Peyer's patch (tissue), 4 donors: Measurements from ENCODE around the gene KMT2E. TPM values are rescaled to one million over a fixed set of nuclear protein-coding genes. Genes with fewer than 3 reads are reported as not detected.
A peak's percentile ranks its signal among the peaks of the same experiment; 100 is the strongest.
"Not testable (repeated sequence)": the region's sequence is repeated elsewhere in the genome, so short reads cannot be mapped to it uniquely, and the experiment has no call there.

ENCODE experiments used
- DNase-seq, 3 donors: peaks; one replicate each; pipeline ENCODE4 v3.0.0-alpha.2; 2017 to 2019
- H3K27ac ChIP-seq, 4 donors: fragments of 200-600 bp; sonication (generic); one replicate each; pipeline ENCODE4 v1.5.1; 2016 to 2019
- H3K27me3 ChIP-seq, 2 donors: fragments of 200-600 bp; sonication (generic); one replicate each; pipeline ENCODE4 v1.5.1; 2019
- H3K36me3 ChIP-seq, 3 donors: fragments of 200-600 bp; sonication (generic); one replicate each; pipeline ENCODE4 v1.5.1; 2016 to 2019
- H3K4me1 ChIP-seq, 4 donors: fragments of 200-600 bp; sonication (generic); one replicate each; pipeline ENCODE4 v1.5.1; 2016 to 2019
- H3K4me3 ChIP-seq, 4 donors: fragments of 200-600 bp; sonication (generic); 1 replicate in 3 of 4; 2 replicates in 1 of 4; pipeline ENCODE4 v1.5.1; 2016 to 2019; ENCODE audit warnings: mild to moderate bottlenecking in 1 of 4
- H3K9me3 ChIP-seq, 4 donors: fragments of 200-600 bp; sonication (generic); one replicate each; pipeline ENCODE4 v1.5.1; 2016 to 2019; ENCODE audit warnings: mild to moderate bottlenecking in 1 of 4
- CTCF ChIP-seq, 6 experiments: fragments of 450-650 bp in 4 of 6; fragments of 200-600 bp in 2 of 6; sonication (generic) in 1 of 6; IDR thresholded peaks; one replicate each; pipeline ENCODE4 v1.5.1; 2017 to 2019; ENCODE audit warnings: antibody characterized with exemption in 6 of 6, mild to moderate bottlenecking in 3 of 6, moderate library complexity in 1 of 6
- POLR2A ChIP-seq, 2 donors: fragments of 450-650 bp; IDR thresholded peaks; one replicate each; pipeline ENCODE4 v1.5.1; 2017; ENCODE audit warnings: antibody characterized with exemption in 2 of 2, mild to moderate bottlenecking in 2 of 2, moderate library complexity in 2 of 2
- total RNA-seq, 4 donors: library from RNA; depleted of rRNA; stranded (reverse); fragments of >200 nt; gene quantifications; one replicate each; pipeline ENCODE4 v1.1.0, GENCODE V29; 2016

Gene KMT2E
- total RNA-seq, 4 donors from 2014 or later: 88.6 to 170 (median 130) TPM

- H3K27ac ChIP-seq: no peak overlapping the region
- H3K4me3 ChIP-seq: no peak overlapping the region
- H3K36me3 ChIP-seq: peaks cover 0 to 7% (median 0%) of the 10 kb centered on the region in 3 donors
- no peaks in the 10 kb centered on the region for H3K27me3 ChIP-seq
- H3K4me1 ChIP-seq: peaks cover 0 to 91% (median 9%) of the 10 kb centered on the region in 4 donors
- no peaks in the 10 kb centered on the region for H3K9me3 ChIP-seq
- TF ChIP-seq CTCF (IDR thresholded peaks at IDR 0.05): no peak
- DNase-seq: no peak
Measured at GRCh38 chr7:105000927-105001336, 13.1 kb upstream of the KMT2E start.

GRCh38 chr7:105001652-105002184 is 12.3 kb upstream of the KMT2E start:
- no peak for DNase-seq
- no peak overlapping the region for H3K27ac ChIP-seq
- peaks cover 0 to 99% (median 9%) of the 10 kb centered on the region in 4 donors for H3K4me1 ChIP-seq
- H3K36me3 ChIP-seq: peaks cover 0 to 7% (median 0%) of the 10 kb centered on the region in 3 donors
- TF ChIP-seq CTCF (IDR thresholded peaks at IDR 0.05) (no peak), POLR2A (IDR thresholded peaks at IDR 0.05) (no peak)
- no peaks in the 10 kb centered on the region for H3K27me3 ChIP-seq
- no peak overlapping the region for H3K4me3 ChIP-seq
- no peaks in the 10 kb centered on the region for H3K9me3 ChIP-seq

- peak overlapping the region; percentile 26 to 66 (median 52) for H3K27ac ChIP-seq
- peak overlapping the region in 1 of 4 donors; percentile 10 for H3K4me3 ChIP-seq
- DNase-seq: peak in 1 of 3 donors; percentile 70
- H3K27me3 ChIP-seq: no peaks in the 10 kb centered on the region
- no peaks in the 10 kb centered on the region for H3K9me3 ChIP-seq
- H3K4me1 ChIP-seq: peaks cover 0 to 99% (median 15%) of the 10 kb centered on the region in 4 donors
- TF ChIP-seq CTCF (IDR thresholded peaks at IDR 0.05): no peak
- TF ChIP-seq POLR2A (IDR thresholded peaks at IDR 0.05): no peak
- peaks cover 0 to 7% (median 0%) of the 10 kb centered on the region in 3 donors for H3K36me3 ChIP-seq
Measured at GRCh38 chr7:105003275-105003674, 10.7 kb upstream of the KMT2E start.

GRCh38 chr7:105003872-105004510 is 10.0 kb upstream of the KMT2E start:
- Histone ChIP-seq H3K4me3 (peak overlapping the region in 1 of 4 donors; percentile 1), H3K27me3 (no peaks in the 10 kb centered on the region), H3K36me3 (peaks cover 0 to 7% (median 0%) of the 10 kb centered on the region in 3 donors), H3K27ac (peak overlapping the region in 3 of 4 donors; percentile 10 to 66 (median 64)), H3K4me1 (peaks cover 0 to 99% (median 15%) of the 10 kb centered on the region in 4 donors), H3K9me3 (no peaks in the 10 kb centered on the region)
- TF ChIP-seq CTCF (IDR thresholded peaks at IDR 0.05) (no peak), POLR2A (IDR thresholded peaks at IDR 0.05) (no peak)
- no peak for DNase-seq

- H3K4me3 ChIP-seq: peak overlapping the region in 1 of 4 donors; percentile 1
- H3K36me3 ChIP-seq, DNase-seq, H3K27me3 ChIP-seq, H3K9me3 ChIP-seq: not testable (repeated sequence)
- H3K27ac ChIP-seq: peak overlapping the region in 1 of 4 donors; percentile 10
- peaks cover 0 to 95% (median 13%) of the 10 kb centered on the region in 4 donors for H3K4me1 ChIP-seq
Measured at GRCh38 chr7:105005006-105005405, 9.0 kb upstream of the KMT2E start.

- not testable (repeated sequence) for H3K4me3 ChIP-seq, H3K27ac ChIP-seq, H3K27me3 ChIP-seq, H3K9me3 ChIP-seq, DNase-seq, H3K36me3 ChIP-seq
- H3K4me1 ChIP-seq: peaks cover 0 to 90% (median 13%) of the 10 kb centered on the region in 4 donors
Measured at GRCh38 chr7:105005486-105005885, 8.5 kb upstream of the KMT2E start.
